A673 (cell line): ENCODE measurements around the gene HDDC2. TPM values are rescaled to one million over a fixed set of nuclear protein-coding genes. Genes with fewer than 3 reads are reported as not detected.

ENCODE experiments used
- BruUV-seq: library from RNA; stranded (reverse); fragments of 400-500 nt; replicated peaks from 2 replicates; lab custom pipeline; 2021; lab: Mats Ljungman, UMichigan
- CTCF ChIA-PET: fragments of 300-600 bp; sonication (Branson Sonifier 250); formaldehyde crosslinking; loops from one replicate; lab custom pipeline; 2022; ENCODE audit warnings: antibody characterized with exemption; lab: Charles Lee
- POLR2A ChIA-PET: fragments of 300-600 bp; sonication (Branson Sonifier 250); formaldehyde crosslinking; loops from one replicate; lab custom pipeline; 2022; ENCODE audit warnings: antibody characterized with exemption; ENCODE audit not compliant: low non-redundant PET; lab: Charles Lee
- DNase-seq: peaks from one replicate; pipeline ENCODE4 v3.0.0-alpha.2; 2015; ENCODE audit warnings: low spot score
- H3K27ac ChIP-seq: fragments of 200-600 bp; sonication (generic); 2 replicates; pipeline ENCODE4 v1.5.1; 2016; ENCODE audit warnings: mixed run types, low read depth, mild to moderate bottlenecking, mixed read lengths, antibody characterized with exemption, low read length; ENCODE audit not compliant: poor library complexity, severe bottlenecking
- H3K27me3 ChIP-seq: fragments of 200-600 bp; sonication (generic); replicated peaks from 2 replicates; pipeline ENCODE4 v1.6.1; 2017; ENCODE audit warnings: mixed run types, low read depth, mild to moderate bottlenecking, mixed read lengths, antibody characterized with exemption, low read length; ENCODE audit not compliant: insufficient read depth, poor library complexity
- H3K36me3 ChIP-seq: fragments of 200-600 bp; sonication (generic); 2 replicates; pipeline ENCODE4 v1.6.1; 2016; ENCODE audit warnings: mixed run types, mild to moderate bottlenecking, mixed read lengths, antibody characterized with exemption, low read length; ENCODE audit not compliant: insufficient read depth, poor library complexity, severe bottlenecking
- H3K4me1 ChIP-seq: fragments of 200-600 bp; sonication (generic); 2 replicates; pipeline ENCODE4 v1.6.1; 2017; ENCODE audit warnings: mixed run types, mild to moderate bottlenecking, mixed read lengths, antibody characterized with exemption, low read length; ENCODE audit not compliant: insufficient read depth, poor library complexity, severe bottlenecking
- H3K4me3 ChIP-seq: fragments of 200-600 bp; sonication (generic); 2 replicates; pipeline ENCODE4 v1.5.1; 2016; ENCODE audit warnings: low read depth, mixed run types, mild to moderate bottlenecking, mixed read lengths, low read length; ENCODE audit not compliant: poor library complexity, severe bottlenecking
- H3K9me3 ChIP-seq: fragments of 200-600 bp; sonication (generic); 2 replicates; pipeline ENCODE4 v1.6.1; 2016; ENCODE audit warnings: mixed run types, low read depth, mild to moderate bottlenecking, mixed read lengths, antibody characterized with exemption, low read length; ENCODE audit not compliant: poor library complexity, severe bottlenecking
- EZH2 ChIP-seq: fragments of 200-600 bp; sonication (generic); IDR thresholded peaks from 2 replicates; pipeline ENCODE4 v1.6.1; 2017; ENCODE audit warnings: borderline replicate concordance, low read depth, mild to moderate bottlenecking, mixed read lengths, antibody characterized with exemption, low read length; ENCODE audit not compliant: poor library complexity, severe bottlenecking
- intact Hi-C: fragments of 100-400 bp; cut with micrococcal nuclease; formaldehyde crosslinking; loops from one replicate; pipeline ENCODE4 v1.10.0; 2022; ENCODE audit not compliant: unreplicated experiment
- total RNA-seq: library from RNA; stranded (reverse); gene quantifications from 2 replicates; pipeline ENCODE4 v1.2.3, GENCODE V29; 2021
- TF ChIP-seq, protein P1 (sequence below): fragments of 300-800, 200-600 bp; sonication (generic); conservative IDR thresholded peaks from 2 replicates; pipeline ENCODE4 v1.5.1; 2017; ENCODE audit warnings: low read depth, mild to moderate bottlenecking, antibody characterized with exemption, low read length, moderate library complexity, mixed read lengths

HDDC2 gene
- total RNA-seq, 1 experiment from 2014 or later, result 87.6 TPM

DNA sequence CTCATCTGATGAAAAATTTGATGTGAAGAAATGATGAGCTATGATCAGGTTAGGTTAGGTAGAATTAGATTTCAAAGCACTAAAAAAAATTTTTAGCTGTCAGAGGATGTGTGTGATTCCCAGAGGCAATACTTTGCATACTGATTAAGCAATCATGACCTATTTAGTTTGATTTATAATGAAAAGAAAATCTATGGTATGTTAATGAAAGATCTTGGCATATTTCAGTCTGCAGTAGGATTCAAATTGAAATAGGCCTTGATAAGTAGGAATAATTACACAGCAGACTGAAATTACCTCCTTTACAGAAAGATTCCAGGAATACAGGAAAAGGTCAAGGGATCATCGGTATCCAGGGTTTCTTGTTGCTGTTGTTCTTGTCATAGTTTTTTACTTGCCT is 69.3 kb downstream of the HDDC2 start:
- CTCF ChIA-PET, result no interaction called here
- BruUV-seq, result no TSS peak
- Histone ChIP-seq H3K27me3 (no peaks in the 10 kb centered on the region), H3K4me3 (no peak overlapping the region), H3K27ac (no peak overlapping the region), H3K36me3 (no peaks in the 10 kb centered on the region), H3K9me3 (no peaks in the 10 kb centered on the region), H3K4me1 (peaks cover 3% of the 10 kb centered on the region)
- TF ChIP-seq, protein P1, sequence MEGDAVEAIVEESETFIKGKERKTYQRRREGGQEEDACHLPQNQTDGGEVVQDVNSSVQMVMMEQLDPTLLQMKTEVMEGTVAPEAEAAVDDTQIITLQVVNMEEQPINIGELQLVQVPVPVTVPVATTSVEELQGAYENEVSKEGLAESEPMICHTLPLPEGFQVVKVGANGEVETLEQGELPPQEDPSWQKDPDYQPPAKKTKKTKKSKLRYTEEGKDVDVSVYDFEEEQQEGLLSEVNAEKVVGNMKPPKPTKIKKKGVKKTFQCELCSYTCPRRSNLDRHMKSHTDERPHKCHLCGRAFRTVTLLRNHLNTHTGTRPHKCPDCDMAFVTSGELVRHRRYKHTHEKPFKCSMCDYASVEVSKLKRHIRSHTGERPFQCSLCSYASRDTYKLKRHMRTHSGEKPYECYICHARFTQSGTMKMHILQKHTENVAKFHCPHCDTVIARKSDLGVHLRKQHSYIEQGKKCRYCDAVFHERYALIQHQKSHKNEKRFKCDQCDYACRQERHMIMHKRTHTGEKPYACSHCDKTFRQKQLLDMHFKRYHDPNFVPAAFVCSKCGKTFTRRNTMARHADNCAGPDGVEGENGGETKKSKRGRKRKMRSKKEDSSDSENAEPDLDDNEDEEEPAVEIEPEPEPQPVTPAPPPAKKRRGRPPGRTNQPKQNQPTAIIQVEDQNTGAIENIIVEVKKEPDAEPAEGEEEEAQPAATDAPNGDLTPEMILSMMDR, result no peak
- TF ChIP-seq EZH2, result no peak
- POLR2A ChIA-PET, result no interaction called here
- DNase-seq, result no peak
- intact Hi-C loops, result no loop called here

DNA sequence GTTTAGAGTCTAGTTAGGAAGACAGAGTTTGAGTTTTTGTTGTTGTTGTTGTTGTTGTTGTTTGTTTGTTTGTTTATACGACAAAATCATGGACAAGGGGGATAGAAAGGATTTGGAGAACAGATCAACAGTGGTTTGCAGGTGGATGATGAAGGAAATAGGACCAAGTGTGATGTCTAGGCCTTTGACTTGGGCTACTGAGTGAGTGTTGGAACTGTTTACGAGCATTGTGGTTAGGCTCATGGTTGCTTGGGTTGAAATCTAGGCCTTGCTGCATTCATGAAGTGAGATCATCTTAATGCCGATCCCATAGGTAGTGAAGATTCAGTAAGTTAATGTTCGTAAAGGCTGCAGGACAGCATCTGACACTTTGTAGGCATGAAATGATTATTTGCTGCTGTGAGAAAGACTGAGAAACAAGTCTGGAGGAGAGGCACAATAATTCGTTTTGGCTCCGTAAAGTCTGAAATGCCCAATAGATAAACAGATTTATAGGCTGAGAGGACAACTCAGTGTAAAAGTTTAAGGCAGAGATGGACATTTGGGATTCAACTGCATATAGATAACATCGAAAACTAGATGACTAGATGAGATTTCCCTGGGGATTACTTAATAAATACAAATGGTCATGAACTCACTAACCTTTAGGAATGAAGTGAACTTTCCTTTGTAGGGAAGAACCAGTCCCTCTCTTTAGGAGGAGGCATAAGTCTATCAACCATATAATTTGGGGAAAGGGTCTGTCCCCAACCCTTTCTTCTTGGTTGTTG is 70.0 kb downstream of the HDDC2 start:
- Histone ChIP-seq H3K9me3 (no peaks in the 10 kb centered on the region), H3K27me3 (no peaks in the 10 kb centered on the region), H3K36me3 (no peaks in the 10 kb centered on the region), H3K4me3 (no peak overlapping the region), H3K4me1 (peaks cover 3% of the 10 kb centered on the region), H3K27ac (no peak overlapping the region)
- CTCF ChIA-PET, result no interaction called here
- POLR2A ChIA-PET, result no interaction called here
- no TSS peak for BruUV-seq
- DNase-seq, result no peak
- intact Hi-C loops, result no loop called here
- TF ChIP-seq EZH2, result no peak
- TF ChIP-seq, protein P1, result no peak

DNA sequence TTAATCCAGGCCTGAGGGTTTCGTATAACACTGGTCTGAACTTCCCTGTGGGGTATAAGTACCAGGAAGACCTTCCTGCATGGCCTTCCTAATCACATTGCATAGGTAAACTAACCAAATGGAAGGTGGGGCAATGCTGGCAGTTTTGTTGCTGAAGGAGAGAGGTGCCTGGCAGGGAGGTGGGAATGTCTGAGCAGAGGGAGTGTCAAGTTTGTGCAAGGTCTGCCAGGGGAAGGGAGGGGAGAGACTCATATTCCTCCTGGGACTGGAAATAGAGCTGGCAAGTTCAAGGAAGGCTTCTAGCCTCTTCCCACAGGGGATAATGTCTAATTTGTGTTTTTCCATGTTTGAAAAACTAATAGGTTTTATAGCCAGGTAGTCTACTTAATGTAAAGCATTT is 70.6 kb downstream of the HDDC2 start:
- ChIA-PET POLR2A (no interaction called here), CTCF (no interaction called here)
- Histone ChIP-seq H3K9me3 (no peaks in the 10 kb centered on the region), H3K4me3 (no peak overlapping the region), H3K4me1 (peaks cover 3% of the 10 kb centered on the region), H3K36me3 (no peaks in the 10 kb centered on the region), H3K27me3 (no peaks in the 10 kb centered on the region), H3K27ac (no peak overlapping the region)
- intact Hi-C loops, result no loop called here
- no TSS peak for BruUV-seq
- DNase-seq, result no peak
- TF ChIP-seq EZH2, result no peak
- TF ChIP-seq, protein P1, result no peak
